ENCODE results near the gene CEP170B. TPM values are rescaled to one million over a fixed set of nuclear protein-coding genes. Genes with fewer than 3 reads are reported as not detected.
"Not testable (repeated sequence)": the region's sequence is repeated elsewhere in the genome, so short reads cannot be mapped to it uniquely, and the experiment has no call there.

Gene CEP170B
- total RNA-seq, 2 donors from 2014 or later: 29.1 to 81.2 TPM

DNA sequence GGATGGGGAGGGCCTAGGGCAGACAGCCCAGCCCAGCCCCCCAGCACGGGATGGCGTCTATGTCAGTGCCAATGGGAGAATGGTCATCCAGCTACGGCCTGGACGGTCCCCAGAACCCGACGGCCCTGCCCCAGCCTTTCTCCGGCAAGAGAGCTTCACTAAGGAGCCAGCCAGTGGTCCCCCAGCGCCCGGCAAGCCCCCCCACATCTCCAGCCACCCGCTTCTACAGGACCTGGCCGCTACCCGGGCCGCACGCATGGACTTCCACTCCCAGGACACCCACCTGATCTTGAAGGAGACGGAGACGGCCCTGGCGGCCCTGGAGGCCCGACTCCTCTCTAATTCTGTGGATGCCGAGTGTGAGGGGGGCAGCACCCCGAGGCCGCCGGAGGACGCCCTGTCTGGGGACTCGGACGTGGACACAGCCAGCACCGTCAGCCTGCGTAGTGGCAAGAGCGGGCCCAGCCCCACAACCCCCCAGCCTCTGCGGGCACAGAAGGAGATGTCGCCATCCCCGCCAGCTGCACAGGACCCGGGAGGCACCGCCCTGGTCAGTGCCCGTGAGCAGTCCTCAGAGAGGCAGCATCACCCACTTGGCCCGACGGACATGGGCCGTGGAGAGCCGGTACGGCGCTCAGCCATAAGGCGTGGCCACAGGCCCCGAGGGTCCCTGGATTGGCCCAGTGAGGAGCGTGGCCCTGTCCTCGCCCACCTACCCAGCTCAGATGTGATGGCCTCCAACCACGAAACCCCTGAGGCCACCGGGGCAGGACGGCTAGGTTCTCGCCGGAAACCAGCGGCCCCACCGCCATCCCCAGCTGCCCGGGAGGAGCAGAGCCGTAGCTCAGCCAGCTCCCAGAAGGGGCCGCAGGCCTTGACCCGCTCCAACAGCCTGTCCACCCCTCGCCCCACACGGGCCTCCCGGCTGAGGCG lies 21.9 kb downstream of the CEP170B start:
- no peak for DNase-seq (ENCODE audit: low spot score)
- WGBS: 91% methylated on average over 15 of the region's 59 CpGs
- Histone ChIP-seq H3K27ac (no peak overlapping the region), H3K4me1 (replicated peaks) (no peaks in the 10 kb centered on the region), H3K9me3 (no peaks in the 10 kb centered on the region), H3K36me3 (peaks cover 0 to 6% of the 10 kb centered on the region in 2 donors), H3K27me3 (replicated peaks; ENCODE audit: insufficient read depth) (no peaks in the 10 kb centered on the region), H3K4me3 (no peak overlapping the region)
- intact Hi-C loops (cut with DNase I): no loop called here
- TF ChIP-seq POLR2AphosphoS5 (IDR thresholded peaks at IDR 0.05) (no peak), CTCF (IDR thresholded peaks at IDR 0.05) (no peak), POLR2A (IDR thresholded peaks at IDR 0.05) (no peak)

DNA sequence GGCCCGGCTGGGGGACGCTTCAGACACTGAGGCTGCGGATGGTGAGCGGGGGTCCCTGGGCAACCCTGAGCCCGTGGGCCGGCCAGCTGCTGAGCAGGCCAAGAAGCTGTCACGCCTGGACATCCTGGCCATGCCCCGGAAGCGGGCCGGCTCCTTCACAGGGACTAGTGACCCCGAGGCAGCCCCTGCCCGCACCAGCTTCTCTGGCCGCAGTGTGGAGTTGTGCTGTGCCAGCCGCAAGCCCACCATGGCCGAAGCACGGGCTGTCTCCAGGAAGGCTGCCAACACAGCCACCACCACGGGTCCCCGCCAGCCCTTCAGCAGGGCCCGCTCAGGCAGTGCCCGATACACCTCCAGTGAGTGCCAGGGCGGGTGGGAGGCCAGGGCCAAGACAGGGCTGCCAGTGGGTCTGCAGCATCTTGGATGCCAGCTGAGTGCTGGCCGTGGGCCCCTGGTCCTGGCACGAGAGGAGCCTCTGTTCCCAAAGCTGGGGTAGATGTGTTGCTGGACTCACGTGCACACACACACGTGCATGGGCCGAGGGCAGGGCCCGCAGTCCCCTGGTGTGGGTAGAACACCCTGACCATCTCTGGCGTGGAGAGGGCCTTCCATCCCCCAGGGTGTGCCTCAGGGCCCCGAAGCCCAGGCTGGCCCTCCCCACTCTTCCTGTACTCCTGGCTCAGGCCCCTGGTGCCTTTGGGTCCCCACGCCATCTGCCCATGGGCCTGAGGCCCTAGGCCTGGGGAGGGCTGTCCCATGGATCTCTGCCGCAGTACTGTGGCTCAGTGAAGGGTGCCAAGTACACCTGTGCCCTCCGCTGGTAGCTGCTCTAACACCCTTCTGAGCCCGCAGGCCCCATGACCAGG lies 22.8 kb downstream of the CEP170B start:
- no peak overlapping the region for H3K4me3 ChIP-seq
- H3K27me3 ChIP-seq (replicated peaks; ENCODE audit: insufficient read depth): no peaks in the 10 kb centered on the region
- no peak for DNase-seq (ENCODE audit: low spot score)
- H3K9me3 ChIP-seq: no peaks in the 10 kb centered on the region
- H3K36me3 ChIP-seq: peaks cover 0 to 6% of the 10 kb centered on the region in 2 donors
- TF ChIP-seq CTCF (IDR thresholded peaks at IDR 0.05) (no peak), POLR2A (IDR thresholded peaks at IDR 0.05) (no peak), POLR2AphosphoS5 (IDR thresholded peaks at IDR 0.05) (no peak)
- intact Hi-C loops (cut with DNase I): no loop called here
- no peaks in the 10 kb centered on the region for H3K4me1 ChIP-seq (replicated peaks)
- WGBS: 93% methylated on average over 32 of the region's 33 CpGs
- H3K27ac ChIP-seq: no peak overlapping the region

DNA sequence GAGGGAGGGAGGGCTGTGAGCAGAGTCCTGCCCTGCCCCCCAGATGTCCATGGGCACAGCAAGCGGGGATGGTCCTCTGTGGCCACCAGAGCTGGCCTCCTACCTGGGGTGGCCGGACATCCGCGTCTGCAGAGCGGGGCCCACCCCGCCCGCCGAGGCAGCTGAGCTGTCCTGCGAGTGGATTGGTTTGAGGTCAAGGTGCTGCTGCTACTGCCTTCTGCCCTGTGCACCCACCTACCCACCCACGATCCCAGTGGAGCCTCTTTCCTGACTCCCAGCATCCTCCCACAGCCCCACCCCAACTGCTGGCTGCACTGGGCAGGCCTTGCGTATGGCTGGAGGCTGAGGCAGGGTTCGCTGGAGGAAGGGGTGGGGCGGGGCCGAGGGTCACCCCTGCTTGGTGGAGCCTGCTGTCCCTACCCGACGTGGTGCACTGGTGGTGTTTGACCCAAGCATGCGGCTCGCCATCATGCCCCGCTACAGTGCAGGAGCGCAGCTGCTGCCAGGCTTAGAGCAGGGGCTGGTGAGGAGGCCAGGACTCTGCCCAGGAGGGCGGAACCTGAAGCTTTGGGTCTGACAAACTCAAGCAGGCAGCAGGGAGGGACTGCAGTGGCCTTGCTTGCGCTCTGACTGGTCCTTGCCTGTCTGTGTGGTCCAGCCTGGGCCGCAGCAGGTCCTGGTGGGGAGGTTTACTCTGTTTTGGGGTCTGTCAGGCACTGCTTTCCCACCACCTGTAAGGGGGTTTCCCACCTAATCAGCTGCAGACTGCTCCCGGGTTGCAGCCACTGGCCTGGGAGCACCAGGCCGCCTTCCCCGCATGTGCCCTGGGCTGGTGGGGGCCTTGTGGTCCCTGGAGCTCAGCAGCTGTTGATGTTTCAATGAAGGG lies 23.7 kb downstream of the CEP170B start:
- no peak for DNase-seq (ENCODE audit: low spot score)
- Histone ChIP-seq H3K9me3 (no peaks in the 10 kb centered on the region), H3K27me3 (replicated peaks; ENCODE audit: insufficient read depth) (no peaks in the 10 kb centered on the region), H3K36me3 (peaks cover 0 to 3% of the 10 kb centered on the region in 2 donors), H3K4me3 (no peak overlapping the region), H3K27ac (no peak overlapping the region), H3K4me1 (replicated peaks) (no peaks in the 10 kb centered on the region)
- intact Hi-C loops (cut with DNase I): no loop called here
- no peak for TF ChIP-seq CTCF (IDR thresholded peaks at IDR 0.05)
- TF ChIP-seq POLR2A (IDR thresholded peaks at IDR 0.05): no peak
- no peak for TF ChIP-seq POLR2AphosphoS5 (IDR thresholded peaks at IDR 0.05)
- WGBS: 96% methylated on average over 22 of the region's 26 CpGs

GRCh38 chr14:104889375-104889757 lies 24.3 kb downstream of the CEP170B start:
- DNase-seq (ENCODE audit: low spot score): no peak
- 93% methylated on average over 23 of the region's 23 CpGs for WGBS

GRCh38 chr14:104890292-104890691 lies 25.2 kb downstream of the CEP170B start:
- H3K27me3 ChIP-seq (replicated peaks; ENCODE audit: insufficient read depth); DNase-seq (ENCODE audit: low spot score); H3K36me3 ChIP-seq; intact Hi-C loops (cut with DNase I); H3K9me3 ChIP-seq; H3K27ac ChIP-seq; H3K4me1 ChIP-seq (replicated peaks); H3K4me3 ChIP-seq: not testable (repeated sequence)

More at GRCh38 chr14:104889375-104889757, 24.3 kb downstream of the CEP170B start:
- H3K9me3 ChIP-seq: no peaks in the 10 kb centered on the region
- H3K4me3 ChIP-seq: no peak overlapping the region
- no peaks in the 10 kb centered on the region for H3K36me3 ChIP-seq
- H3K27ac ChIP-seq: no peak overlapping the region
- intact Hi-C loops (cut with DNase I): no loop called here
- TF ChIP-seq POLR2AphosphoS5 (IDR thresholded peaks at IDR 0.05) (no peak), CTCF (IDR thresholded peaks at IDR 0.05) (no peak), POLR2A (IDR thresholded peaks at IDR 0.05) (no peak)
- no peaks in the 10 kb centered on the region for H3K27me3 ChIP-seq (replicated peaks; ENCODE audit: insufficient read depth)
- H3K4me1 ChIP-seq (replicated peaks): no peaks in the 10 kb centered on the region

Data from prostate gland (tissue), 2 donors.